Activated T-helper 1 cell treated with anti-CD3 and anti-CD28 coated beads, Interleukin-12 subunit alpha, Interleukin-12 subunit beta, Interleukin-2, Interleukin-4 antibody, amounts not matched to agents 30 ng/mL and 10 ng/mL and 1 ng/mL, durations not matched to agents 14 hours and 24 hours and 36 hours (primary cell): Measurements from ENCODE around the gene RNFT2. TPM values are rescaled to one million over a fixed set of nuclear protein-coding genes. Genes with fewer than 3 reads are reported as not detected.

Experiments
- DNase-seq: peaks from one replicate; pipeline ENCODE4 v3.0.0; 2021; ENCODE audit warnings: low spot score
- H3K27ac Mint-ChIP-seq: one replicate; pipeline ENCODE4 v1.8.0; 2021; ENCODE audit warnings: mild to moderate bottlenecking, mixed read lengths
- H3K27me3 Mint-ChIP-seq: one replicate; pipeline ENCODE4 v1.8.0; 2022; ENCODE audit warnings: mild to moderate bottlenecking, moderate library complexity, mixed read lengths; ENCODE audit not compliant: insufficient read depth
- H3K36me3 Mint-ChIP-seq: one replicate; pipeline ENCODE4 v1.8.0; 2021; ENCODE audit warnings: low read depth, mixed read lengths
- H3K4me1 Mint-ChIP-seq: one replicate; pipeline ENCODE4 v1.8.0; 2021; ENCODE audit warnings: low read depth, mixed read lengths
- H3K4me3 Mint-ChIP-seq: one replicate; pipeline ENCODE4 v1.8.0; 2021; ENCODE audit warnings: mild to moderate bottlenecking, moderate library complexity, mixed read lengths
- H3K9me3 Mint-ChIP-seq: one replicate; pipeline ENCODE4 v1.8.0; 2021; ENCODE audit warnings: mixed read lengths
- intact Hi-C: fragments of 100-400 bp; cut with micrococcal nuclease; formaldehyde crosslinking; loops from one replicate; pipeline ENCODE4 v1.15.1; 2024
- total RNA-seq: library from RNA; stranded (reverse); gene quantifications from 2 replicates; pipeline ENCODE4 v1.2.3, GENCODE V29; 2022

RNFT2 gene
- total RNA-seq, 1 donor from 2014 or later = 8.0 TPM

DNA sequence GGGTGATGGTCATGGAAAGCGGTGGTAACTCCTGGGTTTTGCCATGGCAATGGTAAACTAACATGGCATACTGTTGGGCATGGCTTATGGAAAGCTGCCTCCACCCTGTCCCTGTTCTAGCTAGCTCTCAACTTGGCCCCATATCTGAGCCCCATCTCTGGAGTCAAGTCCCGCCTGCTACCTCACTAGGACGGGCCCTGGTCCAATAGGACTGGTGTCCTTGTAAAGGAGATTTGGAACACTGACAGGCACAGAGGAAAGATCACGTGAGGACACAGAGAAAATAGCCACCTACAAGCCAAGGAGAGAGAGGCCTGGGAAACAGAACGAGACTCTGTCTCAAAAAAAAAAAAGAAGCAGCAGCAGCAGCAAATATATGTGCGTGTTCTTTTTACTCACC, 59.8 kb downstream of the RNFT2 start:
- peaks cover 6% of the 10 kb centered on the region for H3K9me3 Mint-ChIP-seq
- intact Hi-C loops = no loop called here
- no peaks in the 10 kb centered on the region for H3K4me1 Mint-ChIP-seq
- DNase-seq = no peak
- peaks cover 3% of the 10 kb centered on the region for H3K36me3 Mint-ChIP-seq
- H3K27ac Mint-ChIP-seq = no peak overlapping the region
- H3K27me3 Mint-ChIP-seq = peaks cover 2% of the 10 kb centered on the region
- no peak overlapping the region for H3K4me3 Mint-ChIP-seq

DNA sequence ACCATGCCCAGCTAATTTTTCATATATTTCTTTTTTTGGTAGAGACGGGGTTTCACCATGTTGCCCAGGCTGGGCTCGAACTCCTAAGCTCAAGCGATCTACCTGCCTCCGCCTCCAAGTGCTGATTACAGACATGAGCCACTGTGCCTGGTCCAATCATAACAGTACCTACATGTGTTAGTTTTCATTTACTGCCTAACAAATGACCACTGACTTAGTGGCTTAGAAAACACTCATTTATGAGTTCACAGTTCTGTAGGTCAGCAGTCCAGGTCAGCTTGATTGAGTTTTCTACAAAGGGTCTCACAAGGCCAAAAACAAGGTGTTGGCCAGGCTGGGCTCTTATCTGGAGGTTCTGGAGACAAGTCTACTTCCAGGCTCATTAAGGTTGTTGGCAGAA, 60.6 kb downstream of the RNFT2 start:
- DNase-seq = no peak
- H3K4me1 Mint-ChIP-seq = no peaks in the 10 kb centered on the region
- intact Hi-C loops = no loop called here
- H3K9me3 Mint-ChIP-seq = peaks cover 6% of the 10 kb centered on the region
- no peak overlapping the region for H3K4me3 Mint-ChIP-seq
- no peak overlapping the region for H3K27ac Mint-ChIP-seq
- H3K27me3 Mint-ChIP-seq = peaks cover 2% of the 10 kb centered on the region
- H3K36me3 Mint-ChIP-seq = peaks cover 3% of the 10 kb centered on the region

GRCh38 chr12:116799955-116800354, 61.8 kb downstream of the RNFT2 start:
- intact Hi-C loops = no loop called here
- Mint-ChIP-seq H3K36me3 (peaks cover 3% of the 10 kb centered on the region), H3K4me3 (no peak overlapping the region)

GRCh38 chr12:116800918-116801317, 62.8 kb downstream of the RNFT2 start:
- no peak for DNase-seq
- no peak overlapping the region for H3K27ac Mint-ChIP-seq
- peaks cover 3% of the 10 kb centered on the region for H3K36me3 Mint-ChIP-seq
- H3K4me1 Mint-ChIP-seq = no peaks in the 10 kb centered on the region
- H3K4me3 Mint-ChIP-seq = no peak overlapping the region
- peaks cover 6% of the 10 kb centered on the region for H3K9me3 Mint-ChIP-seq
- peaks cover 2% of the 10 kb centered on the region for H3K27me3 Mint-ChIP-seq
- intact Hi-C loops = no loop called here

More at GRCh38 chr12:116799955-116800354, 61.8 kb downstream of the RNFT2 start:
- Mint-ChIP-seq H3K9me3 (peaks cover 6% of the 10 kb centered on the region), H3K27me3 (peaks cover 2% of the 10 kb centered on the region), H3K27ac (no peak overlapping the region), H3K4me1 (no peaks in the 10 kb centered on the region)
- DNase-seq = no peak

GRCh38 chr12:116802018-116802417, 63.9 kb downstream of the RNFT2 start:
- no peak for DNase-seq
- no peak overlapping the region for H3K27ac Mint-ChIP-seq
- H3K4me1 Mint-ChIP-seq = no peaks in the 10 kb centered on the region
- peaks cover 6% of the 10 kb centered on the region for H3K9me3 Mint-ChIP-seq
- intact Hi-C loops = no loop called here
- peaks cover 2% of the 10 kb centered on the region for H3K36me3 Mint-ChIP-seq
- H3K27me3 Mint-ChIP-seq = peaks cover 2% of the 10 kb centered on the region
- H3K4me3 Mint-ChIP-seq = no peak overlapping the region

GRCh38 chr12:116803013-116803736, 65.1 kb downstream of the RNFT2 start:
- no peaks in the 10 kb centered on the region for H3K27me3 Mint-ChIP-seq
- H3K27ac Mint-ChIP-seq = no peak overlapping the region
- peaks cover 2% of the 10 kb centered on the region for H3K36me3 Mint-ChIP-seq
- H3K4me1 Mint-ChIP-seq = no peaks in the 10 kb centered on the region
- no peak for DNase-seq
- no peak overlapping the region for H3K4me3 Mint-ChIP-seq
- intact Hi-C loops = no loop called here
- H3K9me3 Mint-ChIP-seq = peaks cover 6% of the 10 kb centered on the region

GRCh38 chr12:116804051-116804450, 65.9 kb downstream of the RNFT2 start:
- H3K9me3 Mint-ChIP-seq = peaks cover 6% of the 10 kb centered on the region
- H3K36me3 Mint-ChIP-seq = peaks cover 2% of the 10 kb centered on the region
- no peak overlapping the region for H3K27ac Mint-ChIP-seq
- intact Hi-C loops = no loop called here
- H3K4me3 Mint-ChIP-seq = no peak overlapping the region
- H3K27me3 Mint-ChIP-seq = no peaks in the 10 kb centered on the region
- no peak for DNase-seq
- no peaks in the 10 kb centered on the region for H3K4me1 Mint-ChIP-seq

GRCh38 chr12:116806845-116807440, 68.8 kb downstream of the RNFT2 start:
- Mint-ChIP-seq H3K4me3 (no peak overlapping the region), H3K36me3 (no peaks in the 10 kb centered on the region), H3K4me1 (no peaks in the 10 kb centered on the region), H3K27me3 (no peaks in the 10 kb centered on the region), H3K9me3 (no peaks in the 10 kb centered on the region), H3K27ac (no peak overlapping the region)
- intact Hi-C loops = no loop called here
- no peak for DNase-seq

DNA sequence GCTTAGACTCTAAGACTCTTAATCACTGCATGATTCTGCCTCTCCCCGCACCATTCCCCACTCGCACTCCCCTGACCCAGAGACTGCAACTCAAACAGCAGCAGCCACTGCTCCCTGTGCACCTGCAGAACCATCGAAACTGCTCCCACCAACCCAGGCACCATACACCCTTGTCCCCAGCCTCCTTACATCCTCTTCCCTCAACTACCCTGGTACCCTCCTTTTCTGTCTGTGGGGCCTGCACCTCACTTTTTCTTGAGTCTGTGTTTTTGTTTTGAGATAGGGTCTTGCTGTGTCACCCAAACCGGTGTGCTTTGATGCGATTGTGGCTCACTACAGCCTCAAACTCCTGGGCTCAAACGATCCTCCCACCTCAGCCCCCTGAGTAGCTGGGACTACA, 69.4 kb downstream of the RNFT2 start:
- intact Hi-C loops = no loop called here
- H3K9me3 Mint-ChIP-seq = no peaks in the 10 kb centered on the region
- H3K27ac Mint-ChIP-seq = no peak overlapping the region
- no peak for DNase-seq
- no peaks in the 10 kb centered on the region for H3K36me3 Mint-ChIP-seq
- H3K27me3 Mint-ChIP-seq = no peaks in the 10 kb centered on the region
- H3K4me3 Mint-ChIP-seq = no peak overlapping the region
- H3K4me1 Mint-ChIP-seq = no peaks in the 10 kb centered on the region

DNA sequence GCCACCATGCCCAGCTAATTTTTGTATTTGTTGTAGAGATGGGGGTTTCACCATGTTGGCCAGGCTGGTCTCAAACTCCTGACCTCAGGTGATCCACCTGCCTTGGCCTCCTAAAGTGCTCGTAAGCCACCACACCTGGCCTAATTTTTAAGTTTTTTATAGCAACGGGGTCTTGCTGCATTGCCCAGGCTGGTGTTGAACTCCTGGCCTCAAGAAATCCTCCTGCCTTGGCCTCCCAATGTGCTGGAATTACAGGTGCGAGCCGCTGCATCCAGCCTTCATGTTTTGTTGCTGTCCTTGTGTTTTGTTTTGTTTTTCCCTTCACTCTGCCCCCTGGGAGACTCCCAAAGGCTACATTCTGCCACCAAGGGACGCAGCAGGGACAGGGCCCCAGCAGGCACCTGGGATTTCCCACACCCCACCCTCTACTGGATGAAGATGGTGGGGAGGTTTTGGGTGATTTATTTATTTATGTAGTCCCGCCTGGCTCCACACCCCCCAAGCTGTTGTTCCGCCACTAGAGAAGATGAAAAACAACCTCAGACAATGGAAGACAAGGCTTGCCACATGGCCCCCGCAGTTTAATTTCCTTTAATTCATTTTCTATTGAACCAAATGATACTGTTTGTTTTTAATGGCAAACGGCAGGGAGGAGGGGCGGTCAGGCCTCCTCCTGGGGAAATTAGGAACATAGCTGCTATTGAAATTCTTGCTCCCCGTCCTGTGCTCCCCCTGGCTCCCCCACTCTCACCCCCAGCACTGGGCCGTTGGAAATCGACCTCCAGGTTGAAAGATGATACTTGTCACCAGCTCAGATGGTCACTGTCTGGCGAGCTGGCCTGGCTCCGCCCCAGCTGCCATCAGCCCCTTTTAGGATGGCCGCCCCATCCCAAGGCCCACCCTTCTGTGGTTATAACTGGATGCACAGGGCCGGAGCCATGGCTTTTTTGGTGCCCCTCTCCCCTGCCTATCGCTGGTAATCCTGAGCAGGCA, 70.3 kb downstream of the RNFT2 start:
- Mint-ChIP-seq H3K27me3 (no peaks in the 10 kb centered on the region), H3K4me3 (no peak overlapping the region), H3K27ac (no peak overlapping the region), H3K9me3 (no peaks in the 10 kb centered on the region), H3K36me3 (no peaks in the 10 kb centered on the region), H3K4me1 (no peaks in the 10 kb centered on the region)
- DNase-seq = no peak
- intact Hi-C loops = no loop called here

GRCh38 chr12:116812238-116812637, 74.1 kb downstream of the RNFT2 start:
- no peaks in the 10 kb centered on the region for H3K9me3 Mint-ChIP-seq
- intact Hi-C loops = loop anchor here (10.0 kb wide), 1 partner anchor 257 kb away; the partner anchor contains the start of gene MAP1LC3B2
- no peaks in the 10 kb centered on the region for H3K4me1 Mint-ChIP-seq
- no peaks in the 10 kb centered on the region for H3K36me3 Mint-ChIP-seq
- H3K27ac Mint-ChIP-seq = no peak overlapping the region
- no peak overlapping the region for H3K4me3 Mint-ChIP-seq
- H3K27me3 Mint-ChIP-seq = peaks cover 2% of the 10 kb centered on the region
- DNase-seq = no peak

DNA sequence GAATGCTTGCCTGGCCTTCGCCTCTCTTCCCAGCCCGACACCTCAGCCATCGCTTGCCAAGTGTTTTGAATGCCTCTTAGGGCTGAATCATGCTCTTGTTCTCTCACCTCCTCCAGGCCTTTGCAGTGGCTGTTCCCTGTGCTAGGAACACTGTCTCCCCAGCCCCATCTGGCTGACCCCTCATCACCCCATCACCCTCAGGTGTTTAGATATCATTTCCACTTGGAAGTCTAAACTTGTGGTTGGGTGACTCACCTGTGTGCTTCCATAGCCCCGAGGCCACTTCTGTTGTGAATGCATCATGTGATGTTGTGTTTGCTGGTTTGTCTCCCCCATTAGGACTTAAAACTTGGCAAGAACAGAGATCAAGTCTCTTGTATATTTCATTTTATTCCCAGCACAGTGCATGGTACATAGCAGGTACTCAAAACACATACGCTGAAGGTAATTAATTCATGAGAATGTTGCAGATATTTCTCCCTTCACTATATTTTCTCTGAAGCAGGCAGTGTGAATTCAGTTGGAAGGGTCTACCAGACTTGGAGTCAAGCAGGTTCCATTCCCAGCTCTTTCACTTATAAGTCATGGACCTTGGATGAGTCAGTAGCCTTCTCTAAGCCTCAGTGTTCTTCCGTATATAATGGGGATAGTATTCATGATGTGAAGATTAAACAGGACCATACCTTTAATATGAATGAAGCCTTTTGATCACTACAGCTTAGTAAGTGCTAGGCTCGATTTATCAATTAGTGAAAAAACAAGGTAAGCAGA, 75.3 kb downstream of the RNFT2 start:
- Mint-ChIP-seq H3K4me3 (no peak overlapping the region), H3K9me3 (no peaks in the 10 kb centered on the region), H3K36me3 (no peaks in the 10 kb centered on the region), H3K27me3 (peaks cover 4% of the 10 kb centered on the region), H3K27ac (no peak overlapping the region), H3K4me1 (peaks cover 12% of the 10 kb centered on the region)
- intact Hi-C loops = loop anchor here (10.0 kb wide), 1 partner anchor 259 kb away; the partner anchor contains the start of gene MAP1LC3B2
- no peak for DNase-seq
